Loucy (cell line): Measurements from ENCODE around the gene DISC1.

Experiments used
- H2AFZ ChIP-seq: fragments of 200-600 bp; sonication (generic); 2 replicates; pipeline ENCODE4 v1.6.0; 2016; ENCODE audit warnings: antibody characterized with exemption, mild to moderate bottlenecking, low read length, moderate library complexity
- H3F3A ChIP-seq: fragments of 200-600 bp; 2 replicates; pipeline ENCODE4 v1.6.0; 2016; ENCODE audit warnings: antibody characterized with exemption, low read depth, mild to moderate bottlenecking
- H3K27me3 ChIP-seq: fragments of 200-600 bp; sonication (generic); 2 replicates; pipeline ENCODE4 v1.6.1; 2014; ENCODE audit warnings: low read length, mild to moderate bottlenecking; ENCODE audit not compliant: insufficient read depth, poor library complexity, severe bottlenecking
- H3K36me3 ChIP-seq: fragments of 200-600 bp; sonication (generic); 2 replicates; pipeline ENCODE4 v1.6.1; 2016; ENCODE audit warnings: low read length; ENCODE audit not compliant: insufficient read depth
- H3K4me1 ChIP-seq: fragments of 200-600 bp; sonication (generic); 2 replicates; pipeline ENCODE4 v1.5.1; 2014; ENCODE audit warnings: low read length, mild to moderate bottlenecking; ENCODE audit not compliant: insufficient read depth, poor library complexity, severe bottlenecking
- H3K4me2 ChIP-seq: fragments of 200-600 bp; sonication (generic); 2 replicates; pipeline ENCODE4 v1.6.0; 2014; ENCODE audit warnings: antibody characterized with exemption, low read length, low read depth, mild to moderate bottlenecking; ENCODE audit not compliant: poor library complexity, severe bottlenecking
- H3K4me3 ChIP-seq: fragments of 200-600 bp; sonication (generic); 2 replicates; pipeline ENCODE4 v1.5.1; 2014; ENCODE audit warnings: low read length, mild to moderate bottlenecking, mixed read lengths; ENCODE audit not compliant: poor library complexity, severe bottlenecking
- H3K79me2 ChIP-seq: fragments of 200-600 bp; sonication (generic); 2 replicates; pipeline ENCODE4 v1.6.1; 2014; ENCODE audit warnings: low read length; ENCODE audit not compliant: insufficient read depth
- H3K9ac ChIP-seq: fragments of 200-600 bp; sonication (generic); 2 replicates; pipeline ENCODE4 v1.6.0; 2014; ENCODE audit warnings: mild to moderate bottlenecking, low read depth, low read length, moderate library complexity; ENCODE audit not compliant: poor library complexity, severe bottlenecking
- H3K9me2 ChIP-seq: fragments of 200-600 bp; sonication (generic); replicated peaks from 2 replicates; pipeline ENCODE4 v1.6.1; 2016; ENCODE audit warnings: low read depth, low read length, mixed read lengths
- H3K9me3 ChIP-seq: fragments of 200-600 bp; sonication (generic); 2 replicates; pipeline ENCODE4 v1.6.1; 2014; ENCODE audit warnings: mild to moderate bottlenecking, antibody characterized with exemption, low read length, low read depth; ENCODE audit not compliant: insufficient read depth
- H4K20me1 ChIP-seq: fragments of 200-600 bp; sonication (generic); 2 replicates; pipeline ENCODE4 v1.6.0; 2014; ENCODE audit warnings: antibody characterized with exemption, low read length, mild to moderate bottlenecking; ENCODE audit not compliant: insufficient read depth, poor library complexity, severe bottlenecking
- EZH2phosphoT487 ChIP-seq: fragments of 200-600 bp; IDR thresholded peaks from 2 replicates; pipeline ENCODE4 v1.6.1; 2018; ENCODE audit warnings: antibody characterized with exemption, mild to moderate bottlenecking, moderate library complexity, borderline replicate concordance
- TF ChIP-seq, protein P1 (sequence below): fragments of 200-600 bp; sonication (generic); conservative IDR thresholded peaks from 2 replicates; pipeline ENCODE4 v1.5.1; 2014; ENCODE audit warnings: mild to moderate bottlenecking, antibody characterized with exemption, low read length

DISC1 gene

DNA sequence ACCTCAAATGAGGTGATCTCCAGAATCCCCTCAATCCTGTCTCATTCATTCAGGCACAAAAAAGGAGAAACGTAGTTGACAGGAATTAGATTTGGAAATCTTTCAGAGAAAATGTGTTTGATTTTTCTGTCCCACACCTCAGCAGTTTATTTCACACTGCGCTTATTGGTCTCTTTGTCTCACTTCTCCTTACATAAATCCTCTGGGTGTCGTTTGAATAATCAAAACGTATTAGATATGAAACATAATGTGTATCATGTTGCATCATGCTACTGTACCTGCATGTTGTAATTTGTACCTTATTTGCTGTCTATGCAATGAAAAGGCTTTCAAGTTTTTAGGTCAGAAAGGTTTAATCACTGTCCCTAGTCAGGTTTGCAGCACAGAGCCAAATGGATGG is 255.7 kb downstream of the DISC1 start:
- H3K9ac ChIP-seq = no peak overlapping the region
- H3K4me3 ChIP-seq = no peak overlapping the region
- no peaks in the 10 kb centered on the region for H3K27me3 ChIP-seq
- H2AFZ ChIP-seq = no peak overlapping the region
- H3K36me3 ChIP-seq = no peaks in the 10 kb centered on the region
- no peaks in the 10 kb centered on the region for H3K9me2 ChIP-seq
- no peak overlapping the region for H3K4me2 ChIP-seq
- no peaks in the 10 kb centered on the region for H3K79me2 ChIP-seq
- H4K20me1 ChIP-seq = no peaks in the 10 kb centered on the region
- H3K4me1 ChIP-seq = no peaks in the 10 kb centered on the region
- no peak for TF ChIP-seq EZH2phosphoT487
- H3F3A ChIP-seq = no peaks in the 10 kb centered on the region
- H3K9me3 ChIP-seq = no peaks in the 10 kb centered on the region

DNA sequence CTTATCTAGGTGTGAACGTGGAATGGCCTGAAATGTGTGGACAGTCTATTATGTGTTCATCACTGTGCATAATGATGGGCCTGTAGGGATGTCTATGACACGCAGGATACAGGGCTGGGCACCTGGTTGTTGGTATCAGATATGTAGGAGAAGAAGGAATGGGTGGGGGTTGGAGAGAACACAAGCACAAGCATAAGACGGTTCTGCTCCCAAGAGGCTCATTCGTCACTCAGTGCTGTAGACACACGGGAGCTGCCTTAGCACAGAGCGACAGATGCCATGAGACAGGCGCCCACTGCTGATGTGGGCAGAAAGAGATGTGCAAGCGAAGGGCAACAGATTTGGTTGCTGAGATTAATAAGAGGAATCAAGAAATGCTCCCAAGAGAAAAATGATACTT is 256.2 kb downstream of the DISC1 start:
- no peak overlapping the region for H2AFZ ChIP-seq
- H3K9ac ChIP-seq = no peak overlapping the region
- no peak overlapping the region for H3K4me2 ChIP-seq
- no peaks in the 10 kb centered on the region for H3K9me2 ChIP-seq
- H3K4me3 ChIP-seq = no peak overlapping the region
- no peaks in the 10 kb centered on the region for H4K20me1 ChIP-seq
- TF ChIP-seq, protein P1, sequence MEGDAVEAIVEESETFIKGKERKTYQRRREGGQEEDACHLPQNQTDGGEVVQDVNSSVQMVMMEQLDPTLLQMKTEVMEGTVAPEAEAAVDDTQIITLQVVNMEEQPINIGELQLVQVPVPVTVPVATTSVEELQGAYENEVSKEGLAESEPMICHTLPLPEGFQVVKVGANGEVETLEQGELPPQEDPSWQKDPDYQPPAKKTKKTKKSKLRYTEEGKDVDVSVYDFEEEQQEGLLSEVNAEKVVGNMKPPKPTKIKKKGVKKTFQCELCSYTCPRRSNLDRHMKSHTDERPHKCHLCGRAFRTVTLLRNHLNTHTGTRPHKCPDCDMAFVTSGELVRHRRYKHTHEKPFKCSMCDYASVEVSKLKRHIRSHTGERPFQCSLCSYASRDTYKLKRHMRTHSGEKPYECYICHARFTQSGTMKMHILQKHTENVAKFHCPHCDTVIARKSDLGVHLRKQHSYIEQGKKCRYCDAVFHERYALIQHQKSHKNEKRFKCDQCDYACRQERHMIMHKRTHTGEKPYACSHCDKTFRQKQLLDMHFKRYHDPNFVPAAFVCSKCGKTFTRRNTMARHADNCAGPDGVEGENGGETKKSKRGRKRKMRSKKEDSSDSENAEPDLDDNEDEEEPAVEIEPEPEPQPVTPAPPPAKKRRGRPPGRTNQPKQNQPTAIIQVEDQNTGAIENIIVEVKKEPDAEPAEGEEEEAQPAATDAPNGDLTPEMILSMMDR = no peak
- TF ChIP-seq EZH2phosphoT487 = no peak
- H3K36me3 ChIP-seq = no peaks in the 10 kb centered on the region
- no peaks in the 10 kb centered on the region for H3K9me3 ChIP-seq
- no peaks in the 10 kb centered on the region for H3K4me1 ChIP-seq
- no peaks in the 10 kb centered on the region for H3K27me3 ChIP-seq
- no peaks in the 10 kb centered on the region for H3F3A ChIP-seq
- no peaks in the 10 kb centered on the region for H3K79me2 ChIP-seq

DNA sequence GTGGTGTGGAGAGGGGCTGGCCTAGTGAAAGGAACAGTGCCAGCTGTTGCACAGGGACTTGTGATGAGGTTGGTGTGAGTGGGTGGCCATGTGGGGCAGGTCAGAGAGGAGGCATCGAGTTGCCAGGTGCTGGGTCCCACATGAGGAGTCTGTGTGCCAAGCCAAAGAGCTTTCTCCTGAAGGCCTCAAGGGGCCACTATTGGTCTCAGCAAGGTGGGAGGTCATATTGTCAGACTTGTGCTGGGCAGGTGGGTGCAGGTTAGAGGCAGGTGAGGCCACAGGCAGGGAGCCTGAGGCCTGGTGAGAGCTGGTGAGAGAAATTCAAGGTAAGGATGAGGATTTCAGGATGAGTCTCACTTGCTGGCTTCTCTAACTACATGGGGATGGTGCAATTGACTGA is 256.8 kb downstream of the DISC1 start:
- TF ChIP-seq, protein P1 = 0 out of 2 replicates have a peak, but pooled peaks have one; percentile 21
- TF ChIP-seq EZH2phosphoT487 = no peak
- Histone ChIP-seq H3K9me2 (no peaks in the 10 kb centered on the region), H3K36me3 (no peaks in the 10 kb centered on the region), H3K4me1 (no peaks in the 10 kb centered on the region), H3K27me3 (no peaks in the 10 kb centered on the region), H3K9ac (no peak overlapping the region), H4K20me1 (no peaks in the 10 kb centered on the region), H3K79me2 (no peaks in the 10 kb centered on the region), H2AFZ (no peak overlapping the region), H3F3A (no peaks in the 10 kb centered on the region), H3K4me3 (no peak overlapping the region), H3K4me2 (no peak overlapping the region), H3K9me3 (no peaks in the 10 kb centered on the region)

DNA sequence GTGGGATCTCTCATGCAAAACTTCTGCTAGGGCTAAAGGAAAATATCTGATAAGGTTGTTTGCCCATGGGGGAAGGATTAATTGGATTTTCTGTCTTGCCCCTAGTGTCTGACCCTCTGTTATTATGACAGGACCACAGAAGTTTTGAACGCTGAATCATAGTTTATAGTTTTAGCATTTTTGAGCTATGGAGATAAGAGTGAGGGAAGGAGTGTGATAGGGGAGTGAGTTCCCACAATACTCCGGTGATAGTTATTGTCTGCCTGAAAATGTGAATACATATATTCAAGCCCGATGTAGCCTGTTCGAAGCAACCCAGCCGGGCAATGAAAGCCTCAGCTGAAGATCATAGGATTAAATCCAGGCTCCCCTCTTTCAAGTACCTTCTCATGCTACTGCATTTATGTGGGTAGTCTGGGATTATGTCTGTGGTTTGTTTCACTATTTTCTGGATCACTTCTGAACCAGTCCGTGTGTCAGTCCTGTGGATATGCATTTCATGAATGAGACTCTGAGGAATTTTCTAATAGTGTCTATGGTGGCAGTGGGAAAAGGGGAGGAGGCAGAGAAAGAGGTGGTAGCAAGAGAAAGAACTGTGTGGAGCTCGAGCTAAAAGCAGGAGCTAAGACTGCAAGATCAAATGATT is 258.7 kb downstream of the DISC1 start:
- no peaks in the 10 kb centered on the region for H3K79me2 ChIP-seq
- H3K9ac ChIP-seq = no peak overlapping the region
- H3K4me3 ChIP-seq = no peak overlapping the region
- H4K20me1 ChIP-seq = no peaks in the 10 kb centered on the region
- H3K4me2 ChIP-seq = no peak overlapping the region
- no peaks in the 10 kb centered on the region for H3F3A ChIP-seq
- no peak for TF ChIP-seq EZH2phosphoT487
- TF ChIP-seq, protein P1 = no peak
- H3K9me3 ChIP-seq = no peaks in the 10 kb centered on the region
- no peaks in the 10 kb centered on the region for H3K27me3 ChIP-seq
- no peaks in the 10 kb centered on the region for H3K9me2 ChIP-seq
- no peak overlapping the region for H2AFZ ChIP-seq
- H3K4me1 ChIP-seq = no peaks in the 10 kb centered on the region
- no peaks in the 10 kb centered on the region for H3K36me3 ChIP-seq
